ENCODE measurements around the gene LNPEP. TPM values are rescaled to one million over a fixed set of nuclear protein-coding genes. Genes with fewer than 3 reads are reported as not detected.
A peak's percentile ranks its signal among the peaks of the same experiment; 100 is the strongest.

Gene LNPEP
- total RNA-seq, 2 experiments from 2014 or later, result 44.7 to 45.8 TPM

DNA sequence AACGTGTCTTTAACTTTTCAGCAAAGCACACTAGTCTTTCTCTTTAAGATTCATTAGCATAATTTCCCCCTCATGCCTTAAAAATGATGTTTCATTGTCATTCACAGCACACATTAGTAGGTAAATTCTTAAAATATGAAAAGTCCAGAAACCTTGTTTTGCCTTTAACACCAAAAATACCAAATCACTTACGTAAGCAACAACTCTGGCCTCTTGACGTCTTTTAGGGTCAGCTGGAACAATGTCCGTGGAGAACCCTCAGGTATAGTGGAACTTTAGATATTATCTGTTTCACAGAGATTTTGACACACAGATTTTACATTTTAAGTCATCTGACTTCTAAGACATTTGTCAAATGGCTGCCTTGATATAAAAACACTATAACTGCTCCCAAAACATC lies 30.9 kb downstream of the LNPEP start:
- Mint-ChIP-seq H3K27me3 (no peaks in the 10 kb centered on the region), H3K4me1 (ENCODE audit: low read depth) (peaks cover 80% of the 10 kb centered on the region), H3K27ac (no peak overlapping the region), H3K4me3 (no peak overlapping the region), H3K36me3 (peaks cover 10% of the 10 kb centered on the region), H3K9me3 (no peaks in the 10 kb centered on the region)
- intact Hi-C loops (cut with micrococcal nuclease), result no loop called here
- CTCF ChIA-PET, result interaction anchor here (1.8 kb wide), 1 partner anchor 98 kb away, joined by 5 read pairs; no protein-coding TSS in a partner anchor
- no peak for DNase-seq
- POLR2A ChIA-PET, result interaction anchor here (0.5 to 0.6 kb wide), 2 partner anchors 34 to 144 kb away, joined by 3 to 4 read pairs; no protein-coding TSS in a partner anchor

DNA sequence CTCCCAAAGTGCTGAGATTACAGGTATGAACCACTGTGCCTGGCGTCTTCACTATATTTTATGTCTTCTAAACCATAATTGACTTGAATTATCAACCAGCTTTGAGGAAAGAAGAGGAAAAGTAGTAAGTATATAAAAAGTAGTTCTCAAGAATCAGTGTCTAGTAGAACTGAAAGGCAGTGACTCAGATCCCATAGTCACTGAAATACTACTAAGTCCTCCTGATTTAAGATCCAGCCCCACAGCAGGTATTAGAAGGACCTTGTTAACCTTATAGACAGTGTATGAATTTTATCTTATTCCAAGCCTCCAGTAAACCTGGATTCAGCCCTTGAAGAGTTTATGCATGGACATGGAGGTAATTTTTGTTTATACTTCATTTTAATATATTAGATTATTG lies 31.5 kb downstream of the LNPEP start:
- Mint-ChIP-seq H3K4me1 (ENCODE audit: low read depth) (peaks cover 80% of the 10 kb centered on the region), H3K4me3 (no peak overlapping the region), H3K27ac (no peak overlapping the region), H3K9me3 (no peaks in the 10 kb centered on the region), H3K36me3 (peaks cover 10% of the 10 kb centered on the region), H3K27me3 (no peaks in the 10 kb centered on the region)
- no peak for DNase-seq
- POLR2A ChIA-PET, result interaction anchor here (0.5 kb wide), 1 partner anchor 34 kb away, joined by 4 read pairs; no protein-coding TSS in a partner anchor
- CTCF ChIA-PET, result interaction anchor here (1.8 kb wide), 1 partner anchor 98 kb away, joined by 5 read pairs; no protein-coding TSS in a partner anchor
- intact Hi-C loops (cut with micrococcal nuclease), result no loop called here

GRCh38 chr5:96968074-96968473 lies 32.2 kb downstream of the LNPEP start:
- intact Hi-C loops (cut with micrococcal nuclease), result no loop called here
- Mint-ChIP-seq H3K9me3 (no peaks in the 10 kb centered on the region), H3K4me1 (ENCODE audit: low read depth) (peaks cover 80% of the 10 kb centered on the region), H3K36me3 (peaks cover 11% of the 10 kb centered on the region), H3K4me3 (no peak overlapping the region), H3K27ac (no peak overlapping the region), H3K27me3 (no peaks in the 10 kb centered on the region)
- ChIA-PET CTCF (interaction anchor here (1.1 kb wide), 1 partner anchor 29 kb away, joined by 4 read pairs; no protein-coding TSS in a partner anchor), POLR2A (no interaction called here)
- no peak for DNase-seq

- Mint-ChIP-seq H3K27me3 (no peaks in the 10 kb centered on the region), H3K9me3 (no peaks in the 10 kb centered on the region), H3K4me3 (no peak overlapping the region), H3K36me3 (peaks cover 11% of the 10 kb centered on the region), H3K4me1 (ENCODE audit: low read depth) (peaks cover 78% of the 10 kb centered on the region), H3K27ac (no peak overlapping the region)
- intact Hi-C loops (cut with micrococcal nuclease), result no loop called here
- ChIA-PET POLR2A (no interaction called here), CTCF (interaction anchor here (1.1 kb wide), 1 partner anchor 28 kb away, joined by 4 read pairs; no protein-coding TSS in a partner anchor)
- no peak for DNase-seq
Observed at GRCh38 chr5:96968614-96969013, 32.7 kb downstream of the LNPEP start.

DNA sequence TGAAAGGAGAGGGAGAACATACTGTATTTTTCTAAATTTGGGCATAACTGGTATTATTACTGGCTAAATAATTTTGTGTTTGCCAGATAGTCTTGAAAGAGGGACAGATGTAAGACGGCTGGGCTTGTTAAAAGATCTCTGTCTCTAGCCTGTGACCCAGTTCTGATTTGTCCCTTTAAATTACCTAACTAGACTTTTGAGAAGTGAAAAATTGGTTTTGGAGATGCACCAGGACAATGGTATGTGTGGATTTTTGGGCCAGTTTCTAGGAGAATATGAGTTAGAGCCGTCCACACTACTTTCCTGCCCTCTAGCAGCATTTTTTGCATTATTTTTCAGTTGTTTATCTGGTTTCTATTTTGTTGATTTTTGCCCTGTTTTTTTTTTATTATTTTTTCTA lies 33.5 kb downstream of the LNPEP start:
- ChIA-PET CTCF (interaction anchor here (1.1 kb wide), 1 partner anchor 28 kb away, joined by 4 read pairs; no protein-coding TSS in a partner anchor), POLR2A (no interaction called here)
- Mint-ChIP-seq H3K4me1 (ENCODE audit: low read depth) (peaks cover 81% of the 10 kb centered on the region), H3K27ac (no peak overlapping the region), H3K4me3 (no peak overlapping the region), H3K27me3 (no peaks in the 10 kb centered on the region), H3K9me3 (no peaks in the 10 kb centered on the region), H3K36me3 (peaks cover 11% of the 10 kb centered on the region)
- no peak for DNase-seq
- intact Hi-C loops (cut with micrococcal nuclease), result no loop called here

DNA sequence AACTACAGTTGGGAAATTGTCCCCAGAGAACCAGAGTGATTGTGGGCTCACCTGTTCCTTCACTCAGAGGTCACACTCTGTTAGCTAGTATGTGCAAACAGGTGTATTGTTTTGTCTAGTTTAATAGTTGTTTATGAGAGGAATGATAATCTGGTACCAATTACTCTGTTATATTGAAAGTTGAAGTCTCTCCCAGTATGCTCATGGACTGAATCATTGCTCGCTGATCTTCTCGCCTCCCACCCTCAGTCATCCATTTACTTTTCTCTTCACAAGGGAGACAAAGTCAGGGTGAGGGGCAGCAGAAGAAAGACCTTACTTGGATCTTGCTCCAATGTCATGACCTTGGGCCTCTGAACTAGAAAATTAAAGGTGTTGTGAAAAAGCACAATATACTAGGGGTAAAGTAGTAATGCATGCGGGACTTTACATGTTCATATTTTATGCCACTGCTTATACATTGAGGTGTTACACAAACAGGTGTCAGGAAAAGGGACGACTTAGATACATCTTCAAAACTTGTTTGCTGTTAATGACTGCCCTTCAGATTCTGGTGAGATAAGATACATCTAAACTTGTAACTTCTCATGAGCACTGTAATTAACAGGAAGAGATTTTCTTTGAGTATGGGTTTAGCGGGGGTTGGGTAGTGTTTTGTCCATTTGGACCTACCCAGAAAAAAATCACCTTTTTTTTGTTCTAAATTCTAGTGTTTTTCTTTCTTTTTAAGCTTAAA lies 36.9 kb downstream of the LNPEP start:
- intact Hi-C loops (cut with micrococcal nuclease), result loop anchor here (1.0 kb wide), 1 partner anchor 9 kb away; no protein-coding TSS in a partner anchor
- H3K9me3 Mint-ChIP-seq, result no peaks in the 10 kb centered on the region
- peaks cover 74% of the 10 kb centered on the region for H3K4me1 Mint-ChIP-seq (ENCODE audit: low read depth)
- CTCF ChIA-PET, result interaction anchor here (0.6 to 2.2 kb wide), 2 partner anchors 76 to 104 kb away, joined by 3 to 6 read pairs; no protein-coding TSS in a partner anchor
- POLR2A ChIA-PET, result no interaction called here
- DNase-seq, result no peak
- H3K4me3 Mint-ChIP-seq, result peak overlapping the region; percentile 46
- no peaks in the 10 kb centered on the region for H3K27me3 Mint-ChIP-seq
- H3K36me3 Mint-ChIP-seq, result peaks cover 1% of the 10 kb centered on the region
- peak overlapping the region; percentile 50 for H3K27ac Mint-ChIP-seq

DNA sequence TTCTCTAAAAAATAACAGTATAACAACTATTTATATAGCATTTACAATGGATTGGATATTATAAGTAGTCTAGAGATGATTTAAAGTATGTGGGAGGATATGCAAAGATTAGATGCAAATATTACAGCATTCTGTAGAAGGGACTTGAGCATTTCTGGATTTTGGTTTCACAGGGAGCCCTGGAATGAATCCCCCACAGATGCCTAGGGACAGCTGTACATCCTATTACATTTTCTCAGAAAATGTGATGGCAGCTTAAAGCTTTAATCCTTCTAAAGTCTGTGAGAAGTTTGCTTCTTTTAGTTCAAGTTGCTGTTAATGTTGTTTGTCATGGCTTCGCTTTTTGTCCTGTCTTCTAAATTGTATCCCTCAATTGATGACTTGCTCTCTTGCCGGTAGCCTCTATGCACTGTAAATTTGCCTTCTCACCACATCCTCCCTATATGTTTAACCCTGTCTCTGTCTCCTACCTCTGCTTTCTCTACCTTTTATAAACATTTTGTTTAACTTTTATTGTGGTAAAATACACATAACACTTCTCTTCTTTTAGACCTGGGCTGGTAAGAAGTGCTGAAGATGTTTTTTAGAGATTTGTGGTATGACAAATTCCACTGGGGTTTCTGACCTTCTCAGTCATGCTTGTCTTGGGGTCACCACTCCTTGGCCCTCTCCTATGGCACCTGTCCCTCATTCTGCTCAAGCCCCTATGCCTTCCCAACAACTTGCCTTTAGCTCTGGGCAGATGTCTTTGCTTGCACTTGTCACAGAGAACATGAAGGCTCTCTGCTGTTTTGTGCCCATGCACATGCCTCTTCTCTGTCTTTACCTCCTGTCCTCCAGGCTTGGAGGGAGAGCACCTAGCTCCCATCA lies 37.9 kb downstream of the LNPEP start:
- Mint-ChIP-seq H3K4me1 (ENCODE audit: low read depth) (peaks cover 66% of the 10 kb centered on the region), H3K27ac (peak overlapping the region; percentile 36), H3K9me3 (no peaks in the 10 kb centered on the region), H3K4me3 (no peak overlapping the region), H3K27me3 (no peaks in the 10 kb centered on the region), H3K36me3 (peaks cover 1% of the 10 kb centered on the region)
- intact Hi-C loops (cut with micrococcal nuclease), result no loop called here
- no peak for DNase-seq
- ChIA-PET POLR2A (no interaction called here), CTCF (interaction anchor here (2.2 kb wide), 1 partner anchor 105 kb away, joined by 6 read pairs; no protein-coding TSS in a partner anchor)

DNA sequence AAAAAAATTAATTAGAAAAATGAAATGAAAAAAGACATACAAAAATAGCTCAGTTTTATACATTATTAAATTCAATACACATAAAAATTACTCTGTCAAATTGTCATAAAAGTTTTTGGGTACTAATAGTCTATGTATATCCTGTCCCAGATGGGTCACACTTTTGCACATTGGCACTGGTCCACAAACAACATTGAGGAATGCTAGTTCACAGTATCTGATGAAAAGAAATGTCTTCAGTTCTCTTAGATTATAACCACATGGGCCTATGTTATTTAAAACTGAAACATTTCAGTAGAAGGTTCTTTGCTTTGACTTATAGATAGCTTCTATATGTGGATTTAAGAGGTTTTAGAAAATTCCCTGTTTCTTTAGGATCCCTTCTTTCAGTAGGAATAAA lies 39.8 kb downstream of the LNPEP start:
- H3K4me1 Mint-ChIP-seq (ENCODE audit: low read depth), result peaks cover 57% of the 10 kb centered on the region
- no peak for DNase-seq
- peaks cover 12% of the 10 kb centered on the region for H3K36me3 Mint-ChIP-seq
- H3K4me3 Mint-ChIP-seq, result no peak overlapping the region
- ChIA-PET POLR2A (no interaction called here), CTCF (interaction anchor here (0.7 to 3.1 kb wide), 2 partner anchors 107 to 223 kb away, joined by 3 to 12 read pairs; no protein-coding TSS in a partner anchor)
- H3K9me3 Mint-ChIP-seq, result no peaks in the 10 kb centered on the region
- intact Hi-C loops (cut with micrococcal nuclease), result no loop called here
- H3K27ac Mint-ChIP-seq, result no peak overlapping the region
- H3K27me3 Mint-ChIP-seq, result no peaks in the 10 kb centered on the region

DNA sequence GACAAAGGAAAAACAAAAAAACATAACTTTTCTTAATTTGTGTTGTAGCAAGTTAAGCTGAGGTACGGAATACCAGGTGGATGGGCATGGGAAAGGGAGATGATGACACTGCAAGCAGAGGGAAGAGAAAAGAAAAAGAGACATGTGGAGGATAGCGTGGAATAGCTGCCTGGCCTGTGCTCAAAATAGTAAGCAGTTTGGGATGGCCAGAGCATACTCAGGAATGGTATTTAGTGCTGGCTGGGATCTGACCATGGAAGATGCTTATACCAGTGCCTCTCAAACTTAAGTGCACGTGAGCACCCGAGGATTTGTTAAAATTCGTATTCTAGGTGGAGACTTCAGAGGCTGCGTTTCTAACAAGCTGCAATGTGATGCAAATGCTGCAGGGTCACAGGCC lies 41.3 kb downstream of the LNPEP start:
- Mint-ChIP-seq H3K9me3 (no peaks in the 10 kb centered on the region), H3K4me1 (ENCODE audit: low read depth) (peaks cover 45% of the 10 kb centered on the region), H3K27me3 (no peaks in the 10 kb centered on the region), H3K27ac (no peak overlapping the region), H3K4me3 (no peak overlapping the region), H3K36me3 (peaks cover 12% of the 10 kb centered on the region)
- intact Hi-C loops (cut with micrococcal nuclease), result no loop called here
- POLR2A ChIA-PET, result interaction anchor here (1.1 kb wide), 1 partner anchor 41 kb away, joined by 3 read pairs; the partner anchor contains the start of gene LNPEP
- CTCF ChIA-PET, result interaction anchor here (0.6 to 3.1 kb wide), 3 partner anchors 41 to 109 kb away, joined by 3 to 12 read pairs (median 3); partner anchors contain the start of gene LNPEP
- no peak for DNase-seq

DNA sequence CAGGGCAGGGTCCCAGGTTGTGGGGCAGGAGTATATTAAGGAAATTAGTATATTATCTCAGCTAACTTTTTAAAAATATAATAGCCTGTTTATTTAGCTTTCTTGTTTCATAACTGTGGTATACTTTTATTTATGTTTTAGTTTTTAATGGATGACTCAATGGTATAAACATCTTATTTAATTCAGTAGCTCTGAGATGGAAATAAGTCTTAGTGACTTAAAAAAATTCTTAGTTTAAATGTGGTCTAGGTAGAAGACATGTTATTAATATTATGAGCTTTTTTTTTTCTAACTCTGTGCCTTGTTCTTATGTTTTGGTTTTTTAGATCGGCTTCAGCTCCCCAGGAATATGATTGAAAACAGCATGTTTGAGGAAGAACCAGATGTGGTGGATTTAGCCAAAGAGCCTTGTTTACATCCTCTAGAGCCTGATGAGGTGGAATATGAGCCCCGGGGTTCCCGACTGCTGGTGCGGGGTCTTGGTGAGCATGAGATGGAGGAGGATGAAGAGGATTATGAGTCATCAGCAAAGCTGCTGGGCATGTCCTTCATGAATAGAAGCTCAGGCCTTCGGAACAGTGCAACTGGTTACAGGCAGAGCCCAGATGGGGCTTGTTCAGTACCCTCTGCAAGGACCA lies 43.1 kb downstream of the LNPEP start:
- H3K4me1 Mint-ChIP-seq (ENCODE audit: low read depth), result peaks cover 33% of the 10 kb centered on the region
- H3K27ac Mint-ChIP-seq, result no peak overlapping the region
- ChIA-PET CTCF (interaction anchor here (1.0 to 1.3 kb wide), 3 partner anchors 33 to 110 kb away, joined by 3 read pairs; no protein-coding TSS in a partner anchor), POLR2A (interaction anchor here (0.7 kb wide), 1 partner anchor 16 kb away, joined by 3 read pairs; no protein-coding TSS in a partner anchor)
- no peaks in the 10 kb centered on the region for H3K9me3 Mint-ChIP-seq
- intact Hi-C loops (cut with micrococcal nuclease), result loop anchor here (2.0 kb wide), 1 partner anchor 16 kb away; no protein-coding TSS in a partner anchor
- H3K36me3 Mint-ChIP-seq, result peaks cover 14% of the 10 kb centered on the region
- no peaks in the 10 kb centered on the region for H3K27me3 Mint-ChIP-seq
- H3K4me3 Mint-ChIP-seq, result no peak overlapping the region
- DNase-seq, result no peak

DNA sequence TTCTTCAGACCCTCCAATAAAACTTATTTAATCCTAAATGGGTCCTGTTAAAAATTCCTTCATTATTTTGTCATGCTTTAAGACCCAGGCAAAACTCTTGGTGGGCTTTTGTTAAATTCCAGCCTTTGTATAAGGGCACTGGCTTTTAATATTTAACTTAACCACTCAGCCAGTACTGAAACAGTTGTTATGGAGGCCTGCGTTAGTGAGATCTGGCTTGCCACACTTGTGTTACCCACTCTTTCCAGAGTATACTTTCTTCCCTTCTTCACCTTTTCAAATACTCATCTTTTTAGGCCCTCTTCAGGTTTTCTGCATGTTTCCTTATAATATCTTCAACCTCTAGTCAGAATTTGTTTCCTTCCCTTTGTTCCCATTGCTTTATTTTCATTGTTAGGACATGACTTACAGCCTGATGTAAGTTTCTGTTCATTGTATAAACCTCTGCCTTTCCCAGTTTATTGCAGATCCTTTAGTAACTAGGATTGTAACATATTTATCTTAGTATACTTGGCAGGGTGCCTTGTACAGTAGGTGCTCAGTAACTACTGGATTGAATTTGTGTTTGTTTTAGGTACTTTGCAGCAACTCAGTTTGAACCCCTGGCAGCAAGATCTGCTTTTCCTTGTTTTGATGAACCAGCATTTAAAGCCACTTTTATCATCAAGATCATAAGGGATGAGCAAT lies 48.8 kb downstream of the LNPEP start:
- Mint-ChIP-seq H3K27ac (no peak overlapping the region), H3K36me3 (peaks cover 23% of the 10 kb centered on the region)
- POLR2A ChIA-PET, result no interaction called here

More for the DNA sequence above, 48.8 kb downstream of the LNPEP start:
- Mint-ChIP-seq H3K4me1 (ENCODE audit: low read depth) (peaks cover 24% of the 10 kb centered on the region), H3K4me3 (no peak overlapping the region), H3K27me3 (no peaks in the 10 kb centered on the region), H3K9me3 (no peaks in the 10 kb centered on the region)
- no peak for DNase-seq
- CTCF ChIA-PET, result no interaction called here
- intact Hi-C loops (cut with micrococcal nuclease), result no loop called here

Data from activated CD4-positive, alpha-beta memory T cell treated with anti-CD3 and anti-CD28 coated beads for 36 hours (primary cell).